T-helper 1 cell treated with Interleukin-12 subunit alpha and Interleukin-12 subunit beta and Interleukin-4 antibody, amounts not matched to agents 30 μg/mL and 1 μg/mL, for 36 hours (primary cell): ENCODE data around the gene DENND2D.

Source experiments
- H3K27ac Mint-ChIP-seq: one replicate; pipeline ENCODE4 v1.8.0; 2021; ENCODE audit warnings: mild to moderate bottlenecking, mixed read lengths
- H3K27me3 Mint-ChIP-seq: one replicate; pipeline ENCODE4 v1.8.0; 2021; ENCODE audit warnings: low read depth, mixed read lengths
- H3K36me3 Mint-ChIP-seq: one replicate; pipeline ENCODE4 v1.8.0; 2021; ENCODE audit warnings: low read depth, mixed read lengths
- H3K4me1 Mint-ChIP-seq: one replicate; pipeline ENCODE4 v1.8.0; 2021; ENCODE audit warnings: low read depth, mixed read lengths
- H3K4me3 Mint-ChIP-seq: one replicate; pipeline ENCODE4 v1.8.0; 2021; ENCODE audit warnings: mild to moderate bottlenecking, moderate library complexity, mixed read lengths
- H3K9me3 Mint-ChIP-seq: one replicate; pipeline ENCODE4 v1.8.0; 2021; ENCODE audit warnings: mixed read lengths

The DENND2D gene

GRCh38 chr1:111184663-111185062 is 15.8 kb downstream of the DENND2D start:
- H3K27ac Mint-ChIP-seq = no peak overlapping the region

DNA sequence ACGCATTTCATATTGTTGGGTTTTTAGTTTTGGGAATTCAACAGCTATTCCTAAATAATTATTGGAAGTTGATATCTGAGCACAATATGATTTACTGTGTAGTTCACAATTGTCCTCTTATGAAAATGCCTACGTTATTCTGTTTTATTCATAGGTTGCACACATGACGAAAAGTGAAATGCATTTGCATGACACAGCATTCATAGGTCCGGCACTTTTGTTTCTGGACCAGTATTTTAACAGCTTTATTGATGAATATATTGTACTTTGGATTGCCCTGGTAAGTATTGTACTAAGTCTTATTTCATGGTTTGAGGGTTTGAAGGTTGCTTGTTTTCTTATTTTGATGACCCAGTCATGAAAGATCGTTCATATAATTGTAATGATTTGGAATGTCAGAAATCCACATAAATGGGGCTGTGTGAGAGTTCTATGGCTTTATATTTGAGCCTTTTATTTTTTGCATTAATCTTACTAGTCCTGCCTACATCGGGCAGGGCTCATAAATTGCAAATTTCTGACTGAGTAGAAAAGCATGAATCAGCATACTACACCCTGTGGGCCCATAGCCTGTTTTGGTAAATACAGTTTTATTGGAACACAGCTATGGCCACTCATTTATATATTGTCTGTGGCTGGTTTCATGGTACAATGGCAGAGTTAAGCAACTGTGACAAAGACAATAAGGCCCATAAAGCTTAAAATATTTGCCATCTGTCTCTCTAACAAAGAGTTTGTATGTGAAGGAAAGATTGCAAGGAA is 17.0 kb downstream of the DENND2D start:
- Mint-ChIP-seq H3K27me3 (no peaks in the 10 kb centered on the region), H3K9me3 (no peaks in the 10 kb centered on the region), H3K4me3 (no peak overlapping the region), H3K4me1 (peaks cover 33% of the 10 kb centered on the region), H3K36me3 (peaks cover 73% of the 10 kb centered on the region), H3K27ac (no peak overlapping the region)

More at GRCh38 chr1:111184663-111185062, 15.8 kb downstream of the DENND2D start:
- no peak overlapping the region for H3K4me3 Mint-ChIP-seq
- peaks cover 42% of the 10 kb centered on the region for H3K4me1 Mint-ChIP-seq
- peaks cover 77% of the 10 kb centered on the region for H3K36me3 Mint-ChIP-seq
- no peaks in the 10 kb centered on the region for H3K27me3 Mint-ChIP-seq
- no peaks in the 10 kb centered on the region for H3K9me3 Mint-ChIP-seq

- H3K4me1 Mint-ChIP-seq = peaks cover 29% of the 10 kb centered on the region
- no peak overlapping the region for H3K4me3 Mint-ChIP-seq
These were observed 18.4 kb downstream of the DENND2D start for GRCh38 chr1:111182052-111182451.

DNA sequence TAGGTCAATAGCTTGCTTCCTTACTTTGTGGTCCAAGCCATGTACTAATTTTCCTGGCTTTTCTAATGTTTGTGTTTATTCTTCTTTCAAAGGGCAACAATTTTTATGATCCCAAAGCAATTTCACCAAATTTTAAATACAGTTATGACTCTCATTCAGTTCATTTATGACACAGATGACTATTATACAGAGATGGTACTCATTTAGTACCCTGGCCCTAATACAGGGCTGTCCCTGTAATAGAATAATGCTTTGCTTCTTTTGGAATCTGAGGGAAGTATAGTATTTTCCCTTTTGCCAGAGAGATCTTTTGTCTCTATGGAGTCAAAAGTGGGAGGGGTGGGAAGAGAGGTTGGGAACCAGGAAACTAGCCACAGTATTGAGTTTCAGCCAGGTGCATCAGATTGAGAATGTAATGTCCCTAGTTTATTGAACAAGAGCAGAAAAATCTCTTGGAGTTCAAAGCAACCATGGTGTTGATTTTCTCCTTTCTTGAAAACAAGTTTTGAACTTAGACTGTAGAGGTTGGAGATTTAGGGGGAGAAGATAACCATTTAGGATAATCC is 20.4 kb downstream of the DENND2D start:
- H3K4me1 Mint-ChIP-seq = peaks cover 22% of the 10 kb centered on the region
- no peaks in the 10 kb centered on the region for H3K27me3 Mint-ChIP-seq
- no peak overlapping the region for H3K4me3 Mint-ChIP-seq
- no peaks in the 10 kb centered on the region for H3K9me3 Mint-ChIP-seq
- peaks cover 52% of the 10 kb centered on the region for H3K36me3 Mint-ChIP-seq
- no peak overlapping the region for H3K27ac Mint-ChIP-seq

More at GRCh38 chr1:111182052-111182451, 18.4 kb downstream of the DENND2D start:
- no peaks in the 10 kb centered on the region for H3K9me3 Mint-ChIP-seq
- H3K36me3 Mint-ChIP-seq = peaks cover 67% of the 10 kb centered on the region
- H3K27ac Mint-ChIP-seq = no peak overlapping the region
- no peaks in the 10 kb centered on the region for H3K27me3 Mint-ChIP-seq

DNA sequence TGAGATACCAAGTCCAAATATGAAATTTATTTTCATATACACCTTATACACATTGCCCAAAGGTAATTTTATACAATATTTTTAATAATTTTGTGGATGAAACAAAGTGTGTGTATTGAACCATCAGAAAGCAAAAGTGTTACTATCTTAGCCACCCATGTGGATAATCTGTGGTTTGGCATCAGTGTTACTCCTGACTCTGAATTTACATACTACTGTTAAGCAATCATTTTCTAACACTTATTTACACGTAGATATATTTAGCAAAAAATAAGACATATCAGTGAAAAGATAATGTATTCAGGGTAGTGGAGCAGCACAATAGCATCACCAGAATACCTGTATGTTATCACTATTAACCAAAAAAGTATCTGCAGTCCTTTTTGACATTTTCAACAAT is 23.8 kb downstream of the DENND2D start:
- no peak overlapping the region for H3K27ac Mint-ChIP-seq
- peaks cover 51% of the 10 kb centered on the region for H3K36me3 Mint-ChIP-seq
- peaks cover 25% of the 10 kb centered on the region for H3K4me1 Mint-ChIP-seq
- no peak overlapping the region for H3K4me3 Mint-ChIP-seq
- no peaks in the 10 kb centered on the region for H3K9me3 Mint-ChIP-seq
- no peaks in the 10 kb centered on the region for H3K27me3 Mint-ChIP-seq

GRCh38 chr1:111175349-111175748 is 25.1 kb downstream of the DENND2D start:
- Mint-ChIP-seq H3K9me3 (no peaks in the 10 kb centered on the region), H3K4me3 (no peak overlapping the region), H3K27ac (no peak overlapping the region), H3K27me3 (no peaks in the 10 kb centered on the region), H3K36me3 (peaks cover 46% of the 10 kb centered on the region), H3K4me1 (peaks cover 23% of the 10 kb centered on the region)

- H3K4me3 Mint-ChIP-seq = no peak overlapping the region
- H3K27ac Mint-ChIP-seq = no peak overlapping the region
- H3K4me1 Mint-ChIP-seq = peaks cover 16% of the 10 kb centered on the region
- H3K27me3 Mint-ChIP-seq = no peaks in the 10 kb centered on the region
- H3K36me3 Mint-ChIP-seq = peaks cover 33% of the 10 kb centered on the region
- no peaks in the 10 kb centered on the region for H3K9me3 Mint-ChIP-seq
These were observed 26.4 kb downstream of the DENND2D start for GRCh38 chr1:111174070-111174469.

DNA sequence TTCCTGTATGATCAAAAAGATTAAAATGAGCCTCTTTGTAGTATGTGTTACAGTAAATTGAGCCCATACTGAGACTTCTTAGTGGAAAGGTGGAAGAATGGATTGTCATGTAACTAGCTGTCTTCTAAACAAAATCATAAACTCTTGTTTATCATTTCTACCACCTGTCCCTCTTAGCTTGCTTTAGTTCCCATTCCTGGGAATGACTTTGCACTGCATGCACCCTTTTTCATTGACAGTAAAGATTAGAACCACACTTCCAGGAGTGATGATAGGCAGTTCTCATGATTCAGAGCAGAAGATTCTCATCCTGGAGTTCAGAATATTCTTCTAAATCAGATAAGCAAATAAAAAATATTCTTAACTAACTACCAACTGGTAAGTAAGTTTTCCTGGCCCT is 28.0 kb downstream of the DENND2D start:
- no peaks in the 10 kb centered on the region for H3K27me3 Mint-ChIP-seq
- no peak overlapping the region for H3K4me3 Mint-ChIP-seq
- H3K27ac Mint-ChIP-seq = no peak overlapping the region
- no peaks in the 10 kb centered on the region for H3K9me3 Mint-ChIP-seq
- H3K4me1 Mint-ChIP-seq = peaks cover 16% of the 10 kb centered on the region
- H3K36me3 Mint-ChIP-seq = peaks cover 24% of the 10 kb centered on the region

GRCh38 chr1:111164151-111164550 is 36.3 kb downstream of the DENND2D start:
- Mint-ChIP-seq H3K27ac (no peak overlapping the region), H3K36me3 (peaks cover 18% of the 10 kb centered on the region), H3K27me3 (no peaks in the 10 kb centered on the region), H3K4me1 (peaks cover 4% of the 10 kb centered on the region), H3K4me3 (no peak overlapping the region), H3K9me3 (no peaks in the 10 kb centered on the region)

DNA sequence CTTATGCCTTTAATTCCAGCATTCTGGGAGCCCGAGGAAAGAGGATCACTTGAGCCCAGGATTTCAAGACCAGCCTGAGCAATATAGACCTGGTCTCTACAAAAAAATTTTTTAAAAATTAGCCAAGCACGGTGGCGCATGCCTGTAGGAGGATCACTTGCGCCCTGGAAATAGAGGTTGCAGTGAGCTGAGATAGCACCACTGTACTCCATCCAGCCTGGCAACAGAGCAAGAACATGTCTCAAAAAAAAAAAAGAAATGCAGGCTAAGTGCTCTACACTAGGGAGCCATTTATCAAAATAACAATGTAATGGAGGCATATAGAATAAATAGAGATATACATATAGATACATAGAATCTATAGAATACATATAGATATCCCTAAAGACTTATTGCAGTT is 37.1 kb downstream of the DENND2D start:
- Mint-ChIP-seq H3K4me1 (peaks cover 4% of the 10 kb centered on the region), H3K27ac (no peak overlapping the region), H3K9me3 (no peaks in the 10 kb centered on the region), H3K36me3 (peaks cover 20% of the 10 kb centered on the region), H3K4me3 (no peak overlapping the region), H3K27me3 (no peaks in the 10 kb centered on the region)

GRCh38 chr1:111162488-111162880 is 38.0 kb downstream of the DENND2D start:
- Mint-ChIP-seq H3K4me3 (no peak overlapping the region), H3K27ac (no peak overlapping the region), H3K27me3 (no peaks in the 10 kb centered on the region), H3K36me3 (peaks cover 21% of the 10 kb centered on the region), H3K4me1 (peaks cover 4% of the 10 kb centered on the region), H3K9me3 (no peaks in the 10 kb centered on the region)

- H3K27me3 Mint-ChIP-seq = no peaks in the 10 kb centered on the region
- no peak overlapping the region for H3K27ac Mint-ChIP-seq
- no peaks in the 10 kb centered on the region for H3K9me3 Mint-ChIP-seq
- peaks cover 21% of the 10 kb centered on the region for H3K36me3 Mint-ChIP-seq
- no peak overlapping the region for H3K4me3 Mint-ChIP-seq
- H3K4me1 Mint-ChIP-seq = peaks cover 4% of the 10 kb centered on the region
These were observed 38.5 kb downstream of the DENND2D start for GRCh38 chr1:111161843-111162487.

- peaks cover 24% of the 10 kb centered on the region for H3K4me1 Mint-ChIP-seq
- H3K36me3 Mint-ChIP-seq = peaks cover 45% of the 10 kb centered on the region
- H3K4me3 Mint-ChIP-seq = no peak overlapping the region
- H3K27me3 Mint-ChIP-seq = no peaks in the 10 kb centered on the region
- H3K27ac Mint-ChIP-seq = no peak overlapping the region
- no peaks in the 10 kb centered on the region for H3K9me3 Mint-ChIP-seq
These were observed 43.0 kb downstream of the DENND2D start for GRCh38 chr1:111157431-111157830.

GRCh38 chr1:111154021-111154999 is 46.1 kb downstream of the DENND2D start:
- peaks cover 41% of the 10 kb centered on the region for H3K4me1 Mint-ChIP-seq
- H3K36me3 Mint-ChIP-seq = peaks cover 61% of the 10 kb centered on the region
- no peaks in the 10 kb centered on the region for H3K9me3 Mint-ChIP-seq
- no peak overlapping the region for H3K4me3 Mint-ChIP-seq
- H3K27ac Mint-ChIP-seq = no peak overlapping the region
- no peaks in the 10 kb centered on the region for H3K27me3 Mint-ChIP-seq
